Smooth muscle cell (in vitro differentiated cells): ENCODE results near the gene NCAPG. TPM values are rescaled to one million over a fixed set of nuclear protein-coding genes. Genes with fewer than 3 reads are reported as not detected.

Experiments used
- DNase-seq: peaks from one replicate; lab custom pipeline; 2025; ENCODE audit not compliant: unreplicated experiment; lab: John Stamatoyannopoulos, UW
- H2AFZ ChIP-seq: fragments of 200-600 bp; sonication (generic); 2 replicates; pipeline ENCODE4 v1.6.0; 2016; ENCODE audit warnings: antibody characterized with exemption, low read depth, mild to moderate bottlenecking
- H3F3A ChIP-seq: fragments of 200-600 bp; sonication (generic); 2 replicates; pipeline ENCODE4 v1.6.0; 2017; ENCODE audit warnings: antibody characterized with exemption, low read depth
- H3K27ac ChIP-seq: fragments of 200-600 bp; sonication (generic); 2 replicates; pipeline ENCODE4 v1.5.1; 2016; ENCODE audit warnings: low read depth, mild to moderate bottlenecking
- H3K27me3 ChIP-seq: fragments of 200-600 bp; sonication (generic); 2 replicates; pipeline ENCODE4 v1.6.1; 2016; ENCODE audit warnings: low read depth, mild to moderate bottlenecking
- H3K36me3 ChIP-seq: fragments of 200-600 bp; sonication (generic); 2 replicates; pipeline ENCODE4 v1.5.1; 2016; ENCODE audit warnings: low read depth
- H3K4me1 ChIP-seq: fragments of 200-600 bp; sonication (generic); 2 replicates; pipeline ENCODE4 v1.5.1; 2016; ENCODE audit warnings: low read depth
- H3K4me2 ChIP-seq: fragments of 200-600 bp; sonication (generic); 2 replicates; pipeline ENCODE4 v1.6.0; 2016; ENCODE audit warnings: mild to moderate bottlenecking
- H3K4me3 ChIP-seq: fragments of 200-600 bp; sonication (generic); 2 replicates; pipeline ENCODE4 v1.5.1; 2016; ENCODE audit warnings: mild to moderate bottlenecking
- H3K79me2 ChIP-seq: fragments of 200-600 bp; sonication (generic); 2 replicates; pipeline ENCODE4 v1.6.0; 2016; ENCODE audit warnings: low read depth, mild to moderate bottlenecking
- H3K9ac ChIP-seq: fragments of 200-600 bp; sonication (generic); 2 replicates; pipeline ENCODE4 v1.6.0; 2016; ENCODE audit warnings: low read depth
- H3K9me3 ChIP-seq: fragments of 200-600 bp; sonication (generic); replicated peaks from 2 replicates; pipeline ENCODE4 v1.5.1; 2016; ENCODE audit warnings: low read depth
- H4K20me1 ChIP-seq: fragments of 200-600 bp; sonication (generic); 2 replicates; pipeline ENCODE4 v1.6.0; 2016; ENCODE audit warnings: low read depth
- WGBS: methylation state at CpG from one replicate; pipeline ENCODE4 v1.1.7; 2016; ENCODE audit warnings: low lambda C conversion rate; 5-methylcytosine and 5-hydroxymethylcytosine counted together
- polyA plus RNA-seq: library from polyadenylated mRNA; unstranded; fragments of >200 nt; fragmentation: Nextera tagmentation; extraction: Ambion mirVana; gene quantifications from 2 replicates; pipeline ENCODE4 v1.2.1, GENCODE V29; 2016
- total RNA-seq: library from RNA; depleted of rRNA; stranded (reverse); fragments of >200 nt; gene quantifications from 2 replicates; pipeline ENCODE4 v1.2.3, GENCODE V29; 2014
- TF ChIP-seq, protein P1 (sequence below): fragments of 200-600 bp; sonication (generic); IDR thresholded peaks from 2 replicates; pipeline ENCODE4 v1.5.1; 2017; ENCODE audit warnings: borderline replicate concordance, mild to moderate bottlenecking, antibody characterized with exemption; ENCODE audit not compliant: insufficient read depth, poor library complexity, severe bottlenecking

NCAPG gene
- total and polyA plus RNA-seq, 2 experiments from 2014 or later, result 6.9 to 19.6 TPM

DNA sequence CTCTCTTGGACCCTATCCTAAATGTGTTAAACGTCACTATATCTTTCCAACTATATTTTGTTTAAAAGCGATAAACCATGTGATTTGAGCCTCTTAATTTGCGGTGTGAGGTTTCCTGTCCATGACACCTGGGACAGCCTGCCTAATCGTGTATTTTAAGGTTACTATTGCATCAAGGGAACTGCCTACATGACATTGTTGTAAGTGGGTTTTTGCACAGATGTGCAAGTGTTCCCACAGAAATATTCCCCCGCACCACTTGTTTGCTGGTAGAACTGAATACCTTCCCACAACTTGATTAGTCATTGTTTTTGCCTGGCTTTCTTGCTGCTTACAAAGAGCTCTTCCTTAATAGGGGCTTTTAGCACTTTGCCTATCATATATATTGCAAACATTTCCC lies 24.2 kb upstream of the NCAPG start:
- H2AFZ ChIP-seq, result no peak overlapping the region
- no peak overlapping the region for H3K4me3 ChIP-seq
- H3K27ac ChIP-seq, result no peak overlapping the region
- no peak overlapping the region for H3K4me2 ChIP-seq
- H3K36me3 ChIP-seq, result no peaks in the 10 kb centered on the region
- H3K9me3 ChIP-seq, result no peaks in the 10 kb centered on the region
- no peaks in the 10 kb centered on the region for H4K20me1 ChIP-seq
- no peaks in the 10 kb centered on the region for H3K79me2 ChIP-seq
- TF ChIP-seq, protein P1, sequence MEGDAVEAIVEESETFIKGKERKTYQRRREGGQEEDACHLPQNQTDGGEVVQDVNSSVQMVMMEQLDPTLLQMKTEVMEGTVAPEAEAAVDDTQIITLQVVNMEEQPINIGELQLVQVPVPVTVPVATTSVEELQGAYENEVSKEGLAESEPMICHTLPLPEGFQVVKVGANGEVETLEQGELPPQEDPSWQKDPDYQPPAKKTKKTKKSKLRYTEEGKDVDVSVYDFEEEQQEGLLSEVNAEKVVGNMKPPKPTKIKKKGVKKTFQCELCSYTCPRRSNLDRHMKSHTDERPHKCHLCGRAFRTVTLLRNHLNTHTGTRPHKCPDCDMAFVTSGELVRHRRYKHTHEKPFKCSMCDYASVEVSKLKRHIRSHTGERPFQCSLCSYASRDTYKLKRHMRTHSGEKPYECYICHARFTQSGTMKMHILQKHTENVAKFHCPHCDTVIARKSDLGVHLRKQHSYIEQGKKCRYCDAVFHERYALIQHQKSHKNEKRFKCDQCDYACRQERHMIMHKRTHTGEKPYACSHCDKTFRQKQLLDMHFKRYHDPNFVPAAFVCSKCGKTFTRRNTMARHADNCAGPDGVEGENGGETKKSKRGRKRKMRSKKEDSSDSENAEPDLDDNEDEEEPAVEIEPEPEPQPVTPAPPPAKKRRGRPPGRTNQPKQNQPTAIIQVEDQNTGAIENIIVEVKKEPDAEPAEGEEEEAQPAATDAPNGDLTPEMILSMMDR, result no peak
- no peak overlapping the region for H3K9ac ChIP-seq
- WGBS, result 78% methylated on average over 5 of the region's 5 CpGs
- peaks cover 7% of the 10 kb centered on the region for H3K4me1 ChIP-seq
- H3K27me3 ChIP-seq, result peaks cover 28% of the 10 kb centered on the region
- H3F3A ChIP-seq, result no peaks in the 10 kb centered on the region
- DNase-seq, result no peak

DNA sequence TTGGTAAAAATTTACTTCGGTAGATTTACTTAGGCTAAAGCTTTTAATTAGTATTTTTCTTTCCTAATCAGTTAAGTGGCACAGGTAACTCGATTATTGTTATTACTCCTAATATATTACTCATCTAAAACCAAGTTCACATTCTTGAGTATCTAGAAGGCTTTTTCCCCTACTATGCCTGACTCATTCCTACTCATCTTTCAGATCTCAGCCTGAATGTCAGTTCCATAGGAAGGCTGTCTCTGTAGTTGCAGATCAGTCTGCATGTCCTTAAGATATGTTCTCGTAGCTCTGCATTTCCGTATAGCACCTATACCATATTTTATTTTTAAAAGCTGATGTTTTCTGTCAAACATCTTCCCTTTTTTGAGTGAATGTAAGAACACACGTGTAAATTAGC lies 23.5 kb upstream of the NCAPG start:
- H3K4me3 ChIP-seq, result no peak overlapping the region
- no peaks in the 10 kb centered on the region for H3K9me3 ChIP-seq
- peaks cover 21% of the 10 kb centered on the region for H3K27me3 ChIP-seq
- H3K27ac ChIP-seq, result no peak overlapping the region
- no peak overlapping the region for H2AFZ ChIP-seq
- WGBS, result 77% methylated on average over 5 of the region's 5 CpGs
- TF ChIP-seq, protein P1, result no peak
- H3K79me2 ChIP-seq, result no peaks in the 10 kb centered on the region
- H4K20me1 ChIP-seq, result no peaks in the 10 kb centered on the region
- H3K4me1 ChIP-seq, result peaks cover 1% of the 10 kb centered on the region
- H3K9ac ChIP-seq, result no peak overlapping the region
- no peak overlapping the region for H3K4me2 ChIP-seq
- H3F3A ChIP-seq, result no peaks in the 10 kb centered on the region
- no peak for DNase-seq
- no peaks in the 10 kb centered on the region for H3K36me3 ChIP-seq

DNA sequence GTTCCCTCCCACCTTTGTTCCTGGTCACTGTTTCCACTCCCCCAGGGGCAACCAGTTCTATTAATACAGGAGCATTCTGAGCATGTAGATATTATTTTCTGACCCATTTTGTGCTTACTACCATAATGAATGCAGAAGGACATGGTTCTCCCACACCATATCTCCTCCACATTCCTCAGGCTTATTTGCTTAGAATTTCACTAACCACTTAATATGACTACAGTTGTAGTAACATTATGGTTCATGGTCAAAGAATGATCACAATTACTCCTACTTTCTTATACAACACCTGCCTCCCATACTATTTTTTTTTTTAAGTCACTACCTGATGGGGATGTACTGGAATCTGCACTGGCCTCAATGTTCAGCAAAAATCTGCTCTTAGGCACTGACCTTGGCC lies 21.8 kb upstream of the NCAPG start:
- H3K9ac ChIP-seq, result no peak overlapping the region
- H3K4me1 ChIP-seq, result no peaks in the 10 kb centered on the region
- no peak overlapping the region for H3K4me3 ChIP-seq
- H3K27ac ChIP-seq, result no peak overlapping the region
- H3F3A ChIP-seq, result no peaks in the 10 kb centered on the region
- H2AFZ ChIP-seq, result no peak overlapping the region
- no peaks in the 10 kb centered on the region for H3K9me3 ChIP-seq
- no peak for DNase-seq
- H3K79me2 ChIP-seq, result no peaks in the 10 kb centered on the region
- H3K27me3 ChIP-seq, result peaks cover 5% of the 10 kb centered on the region
- H4K20me1 ChIP-seq, result no peaks in the 10 kb centered on the region
- TF ChIP-seq, protein P1, result no peak
- H3K4me2 ChIP-seq, result no peak overlapping the region
- H3K36me3 ChIP-seq, result no peaks in the 10 kb centered on the region

DNA sequence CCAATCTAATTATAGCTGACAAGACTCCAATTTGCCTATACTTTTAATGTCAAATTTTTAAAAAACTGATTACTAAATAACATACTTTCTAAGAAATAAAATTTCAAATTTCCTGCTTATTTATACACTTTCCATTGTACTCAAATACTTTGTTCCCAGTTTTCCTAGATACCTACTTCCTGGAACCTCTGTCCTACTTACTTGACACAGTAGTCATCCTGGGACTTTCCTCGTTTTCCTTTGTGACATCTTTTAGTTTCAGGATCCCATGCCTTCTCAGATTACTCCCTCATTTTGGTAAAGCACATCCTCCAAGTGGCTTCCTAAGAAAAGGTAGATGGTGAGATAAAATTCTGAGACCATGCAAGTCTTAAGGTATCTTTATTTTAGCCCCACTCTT lies 16.0 kb upstream of the NCAPG start:
- H4K20me1 ChIP-seq, result peaks cover 8% of the 10 kb centered on the region
- DNase-seq, result no peak
- H3K27ac ChIP-seq, result no peak overlapping the region
- no peaks in the 10 kb centered on the region for H3K4me1 ChIP-seq
- H3K9me3 ChIP-seq, result no peaks in the 10 kb centered on the region
- WGBS, result 85% methylated on average over 1 of the region's 1 CpG
- no peak overlapping the region for H3K9ac ChIP-seq
- H3K27me3 ChIP-seq, result no peaks in the 10 kb centered on the region
- TF ChIP-seq, protein P1, result no peak
- no peak overlapping the region for H2AFZ ChIP-seq
- H3K79me2 ChIP-seq, result no peaks in the 10 kb centered on the region
- H3K36me3 ChIP-seq, result no peaks in the 10 kb centered on the region
- no peaks in the 10 kb centered on the region for H3F3A ChIP-seq
- H3K4me3 ChIP-seq, result no peak overlapping the region
- H3K4me2 ChIP-seq, result no peak overlapping the region
